GM21786 (cell line): Measurements from ENCODE around the gene CLN6.
"Not testable (repeated sequence)": the region's sequence is repeated elsewhere in the genome, so short reads cannot be mapped to it uniquely, and the experiment has no call there.

Source experiments
- ATAC-seq: cut with Tn5 transposase; IDR thresholded peaks from one replicate; pipeline ENCODE4 v1.9.1; 2021; ENCODE audit not compliant: unreplicated experiment

The CLN6 gene

DNA sequence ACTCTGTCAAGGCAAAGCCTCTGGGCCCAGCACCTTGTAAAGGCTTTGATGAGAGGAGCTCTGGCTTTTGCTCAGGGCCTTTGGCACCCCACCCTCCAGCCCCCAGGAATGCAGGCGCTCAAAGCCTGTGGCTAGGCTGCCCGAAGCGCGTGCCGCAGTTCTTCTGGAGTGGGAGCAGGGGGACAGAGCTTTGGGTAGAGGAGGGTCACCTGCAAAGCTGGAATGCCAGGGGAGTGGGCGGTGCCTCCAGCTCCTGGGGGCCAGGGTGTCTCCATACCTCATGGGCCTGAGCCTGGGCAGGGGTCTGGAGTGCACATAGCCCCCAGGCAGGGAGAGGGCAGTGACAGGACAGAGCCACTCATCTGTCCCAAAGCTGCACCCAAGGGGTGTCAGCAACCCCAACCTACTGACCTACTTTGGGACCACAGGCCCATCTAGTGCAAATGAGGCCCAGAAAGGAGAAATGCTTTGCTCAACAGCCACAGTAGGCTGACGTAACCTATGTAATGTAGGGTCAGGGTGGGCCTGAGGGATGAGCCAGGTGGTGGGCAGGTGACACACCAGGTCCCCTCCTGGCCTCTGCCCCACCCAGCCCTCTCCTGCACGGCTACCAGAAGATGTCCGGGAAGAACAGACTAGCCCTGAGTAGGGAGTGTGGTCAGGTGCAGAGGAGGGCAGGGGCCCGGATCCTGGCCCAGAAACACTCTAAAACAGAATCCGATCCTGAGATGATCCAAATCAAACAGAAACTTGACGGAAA, 22.2 kb downstream of the CLN6 start:
- no peak for ATAC-seq

DNA sequence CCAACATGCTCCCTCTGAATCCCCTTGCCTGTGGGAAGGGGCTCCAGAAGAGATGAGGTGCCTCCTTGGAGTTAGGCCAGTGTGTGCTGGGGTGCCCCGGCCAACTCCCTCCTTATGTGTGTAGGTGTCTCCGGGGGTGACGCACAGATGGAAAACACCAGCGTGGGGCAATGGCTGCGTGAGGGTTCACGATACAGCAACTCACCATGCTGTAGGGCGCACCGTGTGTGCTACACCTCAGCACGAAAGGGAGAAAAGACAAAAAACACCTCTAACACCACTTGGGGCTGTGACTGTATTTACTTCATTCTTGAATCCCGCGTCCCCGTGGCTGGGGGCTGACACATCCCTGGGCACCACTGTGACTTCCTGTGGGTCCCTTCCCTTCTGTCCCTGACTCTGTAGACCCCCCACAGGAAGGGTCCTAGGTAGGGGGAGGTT, 22.8 kb downstream of the CLN6 start:
- no peak for ATAC-seq

DNA sequence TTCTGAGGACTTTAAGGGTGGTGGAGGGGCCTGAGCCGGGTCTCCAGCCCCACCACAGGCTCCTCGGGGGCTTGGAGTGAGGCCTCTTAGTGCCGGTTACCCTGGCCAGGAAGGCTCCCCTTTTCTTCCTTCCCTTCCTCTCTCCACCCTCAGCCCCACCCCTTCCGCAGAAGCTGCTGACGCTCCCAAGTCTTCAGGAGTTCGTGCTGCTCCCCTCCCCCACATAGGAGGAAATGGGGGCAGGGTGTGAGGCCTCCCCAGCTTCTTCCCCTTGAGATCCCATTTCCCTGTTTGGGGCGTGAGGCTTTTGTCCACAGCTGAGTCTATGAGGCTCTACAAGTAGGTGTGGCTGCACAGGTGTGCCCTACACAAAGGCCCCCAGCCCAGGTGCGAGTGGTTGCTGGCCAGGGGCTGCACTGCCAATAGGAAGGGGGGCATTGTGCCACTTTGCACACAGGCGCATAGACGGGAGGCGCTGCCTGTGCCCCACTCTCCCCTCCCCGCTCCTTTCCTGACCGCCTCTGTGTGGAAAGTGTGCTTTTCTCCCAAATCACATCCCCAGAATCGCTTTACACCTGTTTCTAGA, 23.5 kb downstream of the CLN6 start:
- no peak for ATAC-seq

- no peak for ATAC-seq
Measured at GRCh38 chr15:68205558-68205944, 24.0 kb downstream of the CLN6 start.

DNA sequence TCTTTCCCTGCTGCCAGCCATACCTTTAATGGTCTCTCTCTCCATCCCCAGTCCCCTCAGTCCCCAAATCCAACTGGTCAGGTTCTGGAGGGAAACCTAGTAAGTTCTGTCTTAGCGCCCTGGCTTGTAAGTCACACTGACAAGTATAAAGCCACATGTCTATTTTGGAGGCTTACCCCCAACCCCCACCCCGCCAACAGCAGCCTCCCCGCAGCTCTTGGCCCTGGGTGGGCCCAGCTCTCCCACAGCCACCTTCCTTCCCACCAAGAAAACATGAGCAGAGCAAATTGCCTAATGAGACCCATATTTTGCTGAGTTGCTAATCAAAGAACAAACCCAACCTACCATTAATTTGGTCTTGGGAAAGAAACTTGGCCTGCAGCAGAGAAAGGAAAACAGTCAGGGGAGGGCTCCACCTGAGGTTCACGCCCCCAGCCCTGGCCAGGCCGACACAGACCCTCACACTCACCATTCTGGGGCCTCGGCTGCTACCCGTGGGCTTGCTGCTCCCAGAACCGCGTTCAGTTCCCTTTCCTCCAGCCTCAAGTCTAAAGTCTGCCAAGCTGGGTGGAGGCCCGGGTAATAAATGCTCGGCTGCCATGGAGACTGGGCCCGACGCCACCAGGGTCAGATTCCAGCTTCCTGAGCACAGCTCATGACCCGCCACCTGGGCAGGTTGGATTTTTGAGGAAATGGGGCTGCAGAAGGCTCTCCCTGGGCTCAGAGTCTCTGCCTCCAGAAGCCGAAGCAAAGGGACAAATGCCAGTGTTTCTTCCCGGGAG, 24.6 kb downstream of the CLN6 start, which contains the start of gene CALML4:
CALML4 (minus strand) TSS at position 557 of the 782 bp plus-strand sequence; CDS start at position 472, 85 bp downstream.
- no peak for ATAC-seq

DNA sequence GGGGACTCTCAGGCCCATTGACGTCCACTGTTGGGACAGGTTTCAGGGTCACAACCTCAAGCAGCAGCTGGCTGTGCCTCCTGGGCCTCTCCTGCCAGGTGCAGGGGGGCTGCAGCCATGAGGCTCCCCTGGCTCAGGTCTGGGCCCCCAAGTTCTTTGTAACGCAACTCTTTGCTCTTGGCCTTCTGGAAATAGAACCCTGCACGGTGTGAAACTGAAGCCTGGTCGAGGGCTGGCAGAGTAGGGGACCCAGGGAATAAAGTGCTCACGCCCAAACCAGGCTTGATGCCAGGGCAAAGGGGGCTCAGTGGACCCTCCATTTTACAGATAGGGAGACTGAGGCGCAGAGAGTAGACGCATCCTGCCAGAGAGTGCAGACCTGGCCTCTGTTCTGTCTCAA, 25.2 kb downstream of the CLN6 start:
- ATAC-seq = no peak

- ATAC-seq = no peak
Measured at GRCh38 chr15:68203956-68204355, 25.6 kb downstream of the CLN6 start.

- ATAC-seq = no peak
Measured at GRCh38 chr15:68203486-68203885, 26.0 kb downstream of the CLN6 start.

GRCh38 chr15:68202994-68203393, 26.5 kb downstream of the CLN6 start:
- not testable (repeated sequence) for ATAC-seq

DNA sequence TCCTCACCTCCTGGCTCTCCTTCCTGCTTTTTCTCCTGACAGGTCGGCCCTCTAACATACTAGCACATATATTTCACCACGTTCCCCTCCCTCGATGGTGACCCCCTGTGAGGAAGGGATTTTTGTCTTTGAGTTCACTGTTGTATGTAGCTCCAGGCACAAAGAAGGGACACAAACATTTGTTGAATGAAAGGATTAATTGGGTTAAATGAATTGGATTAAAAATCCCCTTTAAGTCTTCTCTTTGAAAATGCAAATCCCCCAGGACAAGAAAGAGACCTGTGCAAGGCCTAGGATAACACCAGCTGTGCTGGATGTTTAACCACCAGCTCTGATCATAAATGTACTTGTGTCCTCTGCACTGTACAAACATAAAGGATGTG, 27.7 kb downstream of the CLN6 start:
- ATAC-seq = no peak

DNA sequence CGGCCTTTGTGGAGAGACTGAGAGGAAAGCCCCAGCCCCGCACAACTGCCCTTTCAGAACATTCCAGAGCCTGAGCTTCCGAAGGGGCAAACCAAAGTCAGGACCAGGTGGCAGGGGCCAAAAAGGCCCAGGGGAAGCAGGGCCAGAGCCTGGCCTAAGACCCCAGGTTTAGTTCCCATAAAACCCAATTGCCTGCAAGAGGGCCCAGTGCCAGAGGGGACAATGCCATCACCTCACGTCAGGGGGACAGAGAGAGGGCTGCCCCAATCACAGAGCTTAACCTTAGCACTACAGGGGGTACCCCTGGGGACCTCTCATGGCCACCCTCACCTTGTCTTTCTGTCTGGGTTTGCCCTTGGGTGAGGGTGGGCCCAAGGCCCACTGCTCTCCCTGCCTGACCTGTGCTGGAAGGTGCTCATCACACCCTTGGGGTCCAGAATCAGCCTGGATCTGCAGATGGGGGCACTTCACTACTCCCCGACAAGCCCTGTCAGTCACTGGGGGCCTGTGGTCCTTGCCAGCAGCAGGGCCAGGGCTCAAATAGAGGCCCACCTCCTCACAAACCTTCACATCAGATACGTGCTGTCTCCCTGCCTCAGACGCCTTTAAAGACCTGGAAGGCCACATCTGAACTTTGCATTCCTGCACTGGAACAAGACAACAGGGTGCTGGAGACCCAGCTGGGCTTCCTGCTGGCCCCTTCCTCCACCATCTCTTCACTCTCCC, 28.2 kb downstream of the CLN6 start:
- ATAC-seq = no peak

DNA sequence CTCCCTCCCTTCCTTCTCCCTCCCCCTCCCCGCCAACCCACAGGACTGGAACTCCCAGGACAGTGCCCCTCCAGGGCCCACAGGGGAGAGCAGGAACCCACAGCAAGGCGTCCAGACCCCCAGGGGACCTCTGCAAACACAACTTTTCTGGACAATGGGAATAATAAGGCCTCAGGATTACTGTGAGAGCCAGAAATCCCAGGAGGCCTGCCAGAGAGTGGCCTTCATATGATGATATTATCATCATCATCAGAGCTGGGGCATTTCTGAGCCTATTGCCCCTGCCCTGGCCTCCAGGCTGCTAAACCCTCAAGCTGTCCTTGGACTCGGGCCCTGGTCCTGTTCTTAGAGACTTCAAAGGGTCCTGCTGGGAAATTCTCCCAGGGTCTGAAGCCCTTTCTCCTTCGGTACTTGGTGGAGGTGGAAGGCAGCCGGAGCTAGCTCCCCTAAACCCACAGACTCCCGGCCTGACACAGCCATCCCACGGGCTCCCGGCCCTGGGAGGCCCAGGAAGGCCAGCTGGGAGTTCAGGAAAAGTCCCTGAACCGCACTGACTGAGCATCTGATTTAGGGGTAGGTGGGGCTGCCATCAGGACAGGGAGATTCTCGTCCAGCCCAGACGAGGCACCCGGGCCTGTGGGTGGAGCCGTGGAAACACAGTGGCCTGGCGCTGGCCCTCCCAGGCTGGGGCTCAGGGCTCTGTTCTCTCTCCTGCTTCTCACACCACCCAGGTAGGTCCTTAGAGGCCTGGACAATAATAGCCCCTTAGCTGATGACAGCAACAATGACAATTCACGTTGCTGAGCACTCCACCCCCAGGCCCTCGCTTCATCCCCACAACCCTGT, 29.3 kb downstream of the CLN6 start:
- no peak for ATAC-seq

- no peak for ATAC-seq
Measured at GRCh38 chr15:68199340-68199739, 30.2 kb downstream of the CLN6 start.

GRCh38 chr15:68197661-68198437, 31.7 kb downstream of the CLN6 start:
- ATAC-seq = no peak

DNA sequence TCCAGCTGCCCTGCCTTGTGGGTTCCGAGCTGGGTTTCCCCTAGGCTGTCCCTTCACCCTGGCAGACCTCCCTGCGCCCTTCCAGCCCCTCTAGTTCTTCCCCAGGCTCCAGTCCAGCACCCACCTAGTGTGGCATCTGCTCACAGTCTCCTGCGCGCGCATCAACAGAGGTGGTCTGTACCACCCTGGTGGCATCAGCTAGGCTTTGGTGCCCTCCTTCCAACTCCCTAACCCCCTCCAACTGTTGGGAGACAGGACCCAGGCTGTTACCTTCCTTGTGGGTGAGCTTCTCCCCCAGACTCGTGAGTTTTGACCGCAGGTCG, 32.4 kb downstream of the CLN6 start:
- ATAC-seq = no peak

DNA sequence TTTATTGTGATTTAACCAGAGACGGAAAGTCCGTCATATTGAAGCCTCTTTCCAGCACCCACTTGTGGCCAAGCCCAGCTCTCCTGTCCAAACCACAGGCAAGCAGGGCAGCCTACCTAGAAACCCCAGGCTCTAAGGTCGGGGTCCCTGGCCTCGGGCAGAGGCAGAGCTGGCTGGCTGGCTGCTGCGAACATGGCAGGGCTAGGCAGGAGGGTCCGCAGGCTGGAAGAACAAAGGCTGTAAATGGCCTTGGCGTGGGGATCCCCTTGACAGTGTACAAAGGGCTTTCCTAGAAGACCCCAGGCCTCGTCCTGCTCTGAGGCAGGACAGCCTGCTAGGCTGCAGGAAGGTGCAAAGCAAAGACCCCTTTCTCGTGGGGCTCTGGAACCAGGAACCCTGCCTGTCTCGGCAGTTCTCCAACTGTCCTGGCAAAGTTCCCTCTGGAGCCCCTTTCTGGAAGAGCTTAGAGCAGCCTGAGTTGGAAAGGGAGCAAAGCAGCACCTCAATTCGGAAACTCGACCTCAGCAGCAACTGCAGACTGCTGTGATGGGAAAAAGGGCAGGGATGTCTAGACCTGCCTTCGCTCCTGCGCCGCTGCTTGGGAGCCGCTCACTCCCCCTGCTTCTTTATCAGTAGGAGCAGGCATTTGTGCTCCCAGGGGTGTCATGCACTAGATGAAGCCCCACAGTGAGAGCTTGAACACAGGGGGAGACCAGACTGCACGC, 32.9 kb downstream of the CLN6 start:
- no peak for ATAC-seq

DNA sequence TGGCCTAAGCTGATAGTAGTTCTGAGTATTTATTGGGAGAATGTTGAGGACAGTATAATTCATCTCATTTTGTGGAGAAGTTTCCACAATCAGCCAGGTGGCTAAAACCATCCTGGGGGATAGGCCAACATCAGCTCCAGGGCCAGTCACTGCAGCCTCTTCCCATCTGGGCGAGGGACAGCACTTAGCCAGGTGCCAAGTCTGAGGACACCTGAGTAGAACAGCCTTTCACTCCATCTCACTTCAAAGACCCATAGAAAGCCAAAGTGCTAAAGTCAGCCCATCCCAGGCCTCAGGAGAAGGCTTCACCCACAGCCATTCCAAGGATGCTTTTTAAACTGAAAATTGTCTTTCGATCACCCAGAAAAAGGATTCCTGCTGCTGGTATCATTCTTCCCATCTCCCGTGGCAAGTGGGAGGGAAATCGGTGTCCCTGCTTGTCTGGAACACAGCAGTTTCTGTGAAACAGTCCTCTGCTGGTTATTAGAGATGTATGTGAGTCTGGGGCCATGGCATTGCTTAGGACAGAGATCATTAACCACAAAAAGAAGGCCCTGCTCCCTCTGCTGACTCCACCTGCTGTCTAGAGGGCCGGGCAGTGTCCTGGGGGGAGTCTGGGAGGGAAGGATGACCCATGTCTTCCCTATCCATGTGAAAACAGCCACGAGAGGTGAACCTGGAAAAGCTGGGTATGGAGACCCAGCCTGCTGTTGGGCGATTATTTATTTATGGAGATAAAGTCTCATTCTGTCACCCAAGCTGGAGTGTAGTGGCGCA, 34.0 kb downstream of the CLN6 start:
- ATAC-seq = no peak

DNA sequence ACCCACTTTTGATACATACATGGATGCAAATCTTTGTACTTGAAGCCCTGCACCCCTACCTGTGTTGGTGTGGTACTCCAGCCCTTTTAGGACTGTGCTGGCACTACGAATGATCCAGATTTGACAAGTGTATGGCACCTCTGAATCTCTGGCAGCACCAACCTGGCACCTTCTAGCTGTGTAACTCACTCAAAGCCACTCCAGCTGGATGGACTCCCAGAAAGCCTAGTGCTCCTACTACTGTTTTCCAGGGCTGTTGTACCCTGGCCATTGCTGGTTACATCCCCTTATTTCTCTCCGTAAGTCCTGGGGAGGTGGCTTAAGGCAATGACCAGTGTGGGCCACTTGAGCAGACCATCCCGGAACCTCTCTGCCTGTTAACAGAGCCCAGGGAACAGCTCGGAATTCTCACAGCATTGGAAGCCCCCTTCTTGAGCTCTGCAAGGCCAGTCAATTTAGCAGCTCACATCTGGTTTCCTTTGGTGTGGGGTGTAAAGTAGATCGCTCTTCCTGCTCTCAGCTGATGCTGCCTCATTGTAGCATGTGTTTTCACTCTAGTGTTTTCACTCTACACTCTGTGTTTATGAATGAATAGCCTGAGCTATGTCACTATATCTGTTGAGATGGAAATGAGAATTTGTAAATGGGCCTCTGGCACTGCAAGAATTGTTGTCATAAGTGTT, 36.6 kb downstream of the CLN6 start:
- ATAC-seq = no peak
